ENCODE measurements around the gene DTNBP1.

- TF ChIP-seq ZNF274 (IDR thresholded peaks at IDR 0.05; ENCODE audit: low read depth, low read length), result no peak
- TF ChIP-seq SUZ12 (IDR thresholded peaks at IDR 0.05; ENCODE audit: extremely low read depth, insufficient read depth, insufficient read length), result no peak
Observed at GRCh38 chr6:15499591-15499990, 163.2 kb downstream of the DTNBP1 start.

Data from NT2/D1 (cell line).